ENCODE data around the gene PEX11G. TPM values are rescaled to one million over a fixed set of nuclear protein-coding genes. Genes with fewer than 3 reads are reported as not detected.

The PEX11G gene
- total and polyA plus RNA-seq, 9 of the 15 experiments (the other 6 are each of a cell fraction or from before 2014, with no cell fraction given), result 0.07 to 3.2 (median 0.70) TPM; not detected in 1

DNA sequence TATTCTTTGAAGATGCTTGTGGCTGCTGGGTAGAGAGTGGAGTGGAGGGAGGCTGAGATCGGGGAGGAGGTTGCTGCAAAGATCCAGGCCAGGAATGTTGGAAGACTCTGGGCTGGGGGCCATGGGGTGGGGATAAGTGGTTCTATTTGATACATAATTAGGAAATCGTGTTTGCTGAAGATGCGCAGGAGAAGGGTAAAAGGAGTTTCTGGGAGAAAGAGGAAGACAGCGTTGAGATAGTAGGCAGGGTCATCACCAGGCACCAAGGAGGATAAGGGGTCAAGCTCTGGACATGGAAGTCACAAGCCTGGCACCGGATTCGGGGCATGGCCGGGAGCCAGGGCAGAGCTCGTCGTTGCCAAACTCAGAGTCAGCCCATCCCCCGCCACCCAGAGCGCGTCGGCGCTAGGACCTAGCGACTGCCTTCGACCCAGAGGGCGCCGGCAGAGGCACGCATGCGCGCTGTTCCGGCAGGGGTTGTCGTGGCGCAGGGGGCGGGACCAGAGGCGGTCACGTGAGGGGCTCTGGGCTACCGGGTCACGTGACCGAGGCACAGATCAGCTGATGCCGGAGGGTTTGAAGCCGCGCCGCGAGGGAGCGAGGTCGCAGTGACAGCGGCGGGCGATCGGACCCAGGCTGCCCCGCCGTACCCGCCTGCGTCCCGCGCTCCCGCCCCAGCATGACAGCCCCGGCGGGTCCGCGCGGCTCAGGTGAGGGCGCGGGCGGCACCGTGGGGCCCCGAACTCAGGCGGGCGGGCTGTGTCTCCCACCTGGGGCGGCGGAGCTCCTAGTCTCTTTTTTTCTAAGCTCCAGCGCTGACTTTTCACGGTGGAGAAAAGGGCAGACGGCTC lies 33.5 kb upstream of the PEX11G start, which contains the start of gene MCOLN1 (continued):
- no peak for TF ChIP-seq ZC3H4 (CRISPR knock-in tag; IDR thresholded peaks at IDR 0.05; ENCODE audit: borderline replicate concordance)
- no peak for TF ChIP-seq ZNF57 (CRISPR knock-in tag; IDR thresholded peaks at IDR 0.05)
- TF ChIP-seq FOS (IDR thresholded peaks at IDR 0.05; ENCODE audit: extremely low read depth, insufficient read length), result peak; percentile 88
- no peak for TF ChIP-seq POLR3G (IDR thresholded peaks at IDR 0.05; ENCODE audit: extremely low read depth, insufficient read length, insufficient replicate concordance)
- no peak for TF ChIP-seq KAT8 (IDR thresholded peaks at IDR 0.05; ENCODE audit: low read depth)
- 0 out of 2 replicates have a peak, but pooled peaks have one; percentile 9 for TF ChIP-seq ZNF324 (CRISPR knock-in tag; IDR thresholded peaks at IDR 0.05)
- no peak for TF ChIP-seq NFATC3 (IDR thresholded peaks at IDR 0.05)
- TF ChIP-seq ESRRB (CRISPR knock-in tag; IDR thresholded peaks at IDR 0.05; ENCODE audit: borderline replicate concordance), result no peak
- TF ChIP-seq, protein P1, sequence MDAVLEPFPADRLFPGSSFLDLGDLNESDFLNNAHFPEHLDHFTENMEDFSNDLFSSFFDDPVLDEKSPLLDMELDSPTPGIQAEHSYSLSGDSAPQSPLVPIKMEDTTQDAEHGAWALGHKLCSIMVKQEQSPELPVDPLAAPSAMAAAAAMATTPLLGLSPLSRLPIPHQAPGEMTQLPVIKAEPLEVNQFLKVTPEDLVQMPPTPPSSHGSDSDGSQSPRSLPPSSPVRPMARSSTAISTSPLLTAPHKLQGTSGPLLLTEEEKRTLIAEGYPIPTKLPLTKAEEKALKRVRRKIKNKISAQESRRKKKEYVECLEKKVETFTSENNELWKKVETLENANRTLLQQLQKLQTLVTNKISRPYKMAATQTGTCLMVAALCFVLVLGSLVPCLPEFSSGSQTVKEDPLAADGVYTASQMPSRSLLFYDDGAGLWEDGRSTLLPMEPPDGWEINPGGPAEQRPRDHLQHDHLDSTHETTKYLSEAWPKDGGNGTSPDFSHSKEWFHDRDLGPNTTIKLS (IDR thresholded peaks at IDR 0.05; ENCODE audit: borderline replicate concordance, low read depth), result peak; percentile 87
- 0 out of 2 replicates have a peak, but pooled peaks have one; percentile 26 for TF ChIP-seq GATAD2A (IDR thresholded peaks at IDR 0.05)
- TF ChIP-seq FOXP1 (CRISPR knock-in tag; IDR thresholded peaks at IDR 0.05), result peak; percentile 75; the same call in 1 of the 2 replicates
- TF ChIP-seq ETV6 (IDR thresholded peaks at IDR 0.05; ENCODE audit: borderline replicate concordance in 1 of 2, low read depth in 2 of 2, low read length in 1 of 2), result no peak
- TF ChIP-seq ETV6 (CRISPR knock-in tag; IDR thresholded peaks at IDR 0.05; ENCODE audit: borderline replicate concordance), result 0 out of 2 replicates have a peak, but pooled peaks have one; percentile 46
- TF ChIP-seq CHD4 (IDR thresholded peaks at IDR 0.05; ENCODE audit: insufficient read depth, insufficient replicate concordance, low read depth, low read length, poor library complexity, severe bottlenecking), result no peak
- TF ChIP-seq HOMEZ (CRISPR knock-in tag; IDR thresholded peaks at IDR 0.05), result no peak; the same call in 1 of the 2 replicates
- TF ChIP-seq, protein P2, sequence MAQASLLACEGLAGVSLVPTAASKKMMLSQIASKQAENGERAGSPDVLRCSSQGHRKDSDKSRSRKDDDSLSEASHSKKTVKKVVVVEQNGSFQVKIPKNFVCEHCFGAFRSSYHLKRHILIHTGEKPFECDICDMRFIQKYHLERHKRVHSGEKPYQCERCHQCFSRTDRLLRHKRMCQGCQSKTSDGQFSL (CRISPR knock-in tag; IDR thresholded peaks at IDR 0.05), result no peak
- TF ChIP-seq, protein P2 (tag; IDR thresholded peaks at IDR 0.05), result no peak
- TF ChIP-seq, protein P3, sequence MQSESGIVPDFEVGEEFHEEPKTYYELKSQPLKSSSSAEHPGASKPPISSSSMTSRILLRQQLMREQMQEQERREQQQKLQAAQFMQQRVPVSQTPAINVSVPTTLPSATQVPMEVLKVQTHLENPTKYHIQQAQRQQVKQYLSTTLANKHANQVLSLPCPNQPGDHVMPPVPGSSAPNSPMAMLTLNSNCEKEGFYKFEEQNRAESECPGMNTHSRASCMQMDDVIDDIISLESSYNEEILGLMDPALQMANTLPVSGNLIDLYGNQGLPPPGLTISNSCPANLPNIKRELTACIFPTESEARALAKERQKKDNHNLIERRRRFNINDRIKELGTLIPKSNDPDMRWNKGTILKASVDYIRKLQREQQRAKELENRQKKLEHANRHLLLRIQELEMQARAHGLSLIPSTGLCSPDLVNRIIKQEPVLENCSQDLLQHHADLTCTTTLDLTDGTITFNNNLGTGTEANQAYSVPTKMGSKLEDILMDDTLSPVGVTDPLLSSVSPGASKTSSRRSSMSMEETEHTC (IDR thresholded peaks at IDR 0.05), result peak; percentile 94
- TF ChIP-seq NEUROD1 (IDR thresholded peaks at IDR 0.05; ENCODE audit: borderline replicate concordance, low read depth, low read length, partially characterized antibody), result peak; percentile 92
- peak; percentile 84 for TF ChIP-seq MEIS2 (IDR thresholded peaks at IDR 0.05; ENCODE audit: partially characterized antibody)
- TF ChIP-seq RHOXF2B (CRISPR knock-in tag; conservative IDR thresholded peaks at IDR 0.05), result peak; percentile 94
- no peak for TF ChIP-seq ZNF282 (CRISPR knock-in tag; IDR thresholded peaks at IDR 0.05)
- TF ChIP-seq CBFA2T2 (conservative IDR thresholded peaks at IDR 0.05), result peak; percentile 100

All from K562 (cell line).